Activated CD4-positive, alpha-beta T cell treated with anti-CD3 and anti-CD28 coated beads, Interleukin-2, amount 50 U/mL, for 1 hour (primary cell): ENCODE measurements around the gene ROGDI.
A peak's percentile ranks its signal among the peaks of the same experiment; 100 is the strongest.

ENCODE experiments used
- DNase-seq: peaks from one replicate; pipeline ENCODE4 v3.0.0-alpha.2; 2020

The ROGDI gene

GRCh38 chr16:4801962-4802658 lies at the start of gene ROGDI:
ROGDI (minus strand) TSS chr16:4802633; CDS start chr16:4802571, 62 bp downstream.
- peak; percentile 82 for DNase-seq

GRCh38 chr16:4850211-4850610 lies 47.8 kb upstream of the ROGDI start:
- no peak for DNase-seq

GRCh38 chr16:4847774-4848587 lies 45.5 kb upstream of the ROGDI start:
- DNase-seq = peak; percentile 31

- peak; percentile 100 for DNase-seq
Measured at GRCh38 chr16:4846901-4847773, 44.7 kb upstream of the ROGDI start, which contains the start of the genes GLYR1 and UBN1. GLYR1 (minus strand) TSS chr16:4847288; CDS start chr16:4847265, 23 bp downstream. UBN1 (plus strand) TSS chr16:4847481; CDS start chr16:4852918, 5,437 bp downstream.

GRCh38 chr16:4846503-4846900 lies 44.1 kb upstream of the ROGDI start:
- peak; percentile 26 for DNase-seq

- DNase-seq = no peak
Measured at GRCh38 chr16:4840984-4841383, 38.6 kb upstream of the ROGDI start.

- no peak for DNase-seq
Measured at GRCh38 chr16:4839942-4840341, 37.5 kb upstream of the ROGDI start.

GRCh38 chr16:4837733-4838501 lies 35.5 kb upstream of the ROGDI start:
- no peak for DNase-seq

GRCh38 chr16:4836727-4837126 lies 34.3 kb upstream of the ROGDI start:
- no peak for DNase-seq

- no peak for DNase-seq
Measured at GRCh38 chr16:4833584-4833983, 31.2 kb upstream of the ROGDI start.

- no peak for DNase-seq
Measured at GRCh38 chr16:4832698-4833343, 30.4 kb upstream of the ROGDI start.

- no peak for DNase-seq
Measured at GRCh38 chr16:4831616-4832015, 29.2 kb upstream of the ROGDI start.

GRCh38 chr16:4830408-4830807 lies 28.0 kb upstream of the ROGDI start:
- no peak for DNase-seq

GRCh38 chr16:4828567-4829321 lies 26.3 kb upstream of the ROGDI start:
- DNase-seq = no peak

- no peak for DNase-seq
Measured at GRCh38 chr16:4826980-4827379, 24.5 kb upstream of the ROGDI start.

GRCh38 chr16:4826526-4826925 lies 24.1 kb upstream of the ROGDI start:
- DNase-seq = no peak

GRCh38 chr16:4825196-4825595 lies 22.8 kb upstream of the ROGDI start:
- no peak for DNase-seq

- DNase-seq = no peak
Measured at GRCh38 chr16:4820652-4821051, 18.2 kb upstream of the ROGDI start.

- DNase-seq = no peak
Measured at GRCh38 chr16:4814542-4815173, 12.2 kb upstream of the ROGDI start.

- DNase-seq = no peak
Measured at GRCh38 chr16:4814046-4814445, 11.6 kb upstream of the ROGDI start.
